Measurements from ENCODE around the gene CLEC4M. TPM values are rescaled to one million over a fixed set of nuclear protein-coding genes. Genes with fewer than 3 reads are reported as not detected.

The CLEC4M gene
- total and polyA plus RNA-seq, 2 donors (not counting 1 experiment from before 2014, with no cell fraction given), result not detected

- TF ChIP-seq CTCF (conservative IDR thresholded peaks at IDR 0.05 in 1 of 2, IDR thresholded peaks at IDR 0.05 in 1 of 2; ENCODE audit: low read depth in 1 of 2, low read length in 2 of 2) (no peak), EZH2 (IDR thresholded peaks at IDR 0.05; ENCODE audit: low read length, missing control alignments) (no peak)
- Histone ChIP-seq H4K20me1 (ENCODE audit: control insufficient read depth, extremely low read depth, insufficient read depth, low read length) (no peaks in the 10 kb centered on the region), H3K79me2 (ENCODE audit: control insufficient read depth, insufficient read depth, low read length) (no peaks in the 10 kb centered on the region), H3K9me3 (ENCODE audit: control insufficient read depth, insufficient read depth, low read depth, low read length) (no peaks in the 10 kb centered on the region), H3K27me3 (ENCODE audit: control insufficient read depth, insufficient read depth, low read length) (no peaks in the 10 kb centered on the region), H3K36me3 (ENCODE audit: control insufficient read depth, insufficient read depth, low read length) (no peaks in the 10 kb centered on the region), H3K9ac (ENCODE audit: insufficient read depth, low read length) (no peak overlapping the region), H3K4me1 (ENCODE audit: control insufficient read depth, extremely low read depth, insufficient read depth, low read length) (no peaks in the 10 kb centered on the region), H3K4me3 (replicated peaks in 1 of 4; ENCODE audit: control extremely low read depth in 1 of 4, insufficient read depth in 1 of 4, low read depth in 3 of 4, low read length in 4 of 4) (no peak overlapping the region), H3K27ac (ENCODE audit: insufficient read depth, low read length) (no peak overlapping the region), H2AFZ (ENCODE audit: low read length) (no peak overlapping the region), H3K4me2 (ENCODE audit: extremely low read depth, insufficient read depth, low read length) (no peak overlapping the region)
- DNase-seq (ENCODE audit: low read depth in 2 of 2), result no peak
Measured at GRCh38 chr19:7795555-7796161, 32.6 kb downstream of the CLEC4M start.

- no peaks in the 10 kb centered on the region for H3K4me1 ChIP-seq (ENCODE audit: control insufficient read depth, extremely low read depth, insufficient read depth, low read length)
- peak; percentile 55 to 82 for DNase-seq (ENCODE audit: low read depth in 2 of 2)
- H3K9ac ChIP-seq (ENCODE audit: insufficient read depth, low read length), result no peak overlapping the region
- H3K36me3 ChIP-seq (ENCODE audit: control insufficient read depth, insufficient read depth, low read length), result no peaks in the 10 kb centered on the region
- TF ChIP-seq EZH2 (IDR thresholded peaks at IDR 0.05; ENCODE audit: low read length, missing control alignments) (no peak), CTCF (conservative IDR thresholded peaks at IDR 0.05 in 1 of 2, IDR thresholded peaks at IDR 0.05 in 1 of 2; ENCODE audit: low read depth in 1 of 2, low read length in 2 of 2) (peak; percentile 52 to 56)
- H3K27me3 ChIP-seq (ENCODE audit: control insufficient read depth, insufficient read depth, low read length), result no peaks in the 10 kb centered on the region
- peak overlapping the region; percentile 9 for H2AFZ ChIP-seq (ENCODE audit: low read length)
- H3K79me2 ChIP-seq (ENCODE audit: control insufficient read depth, insufficient read depth, low read length), result no peaks in the 10 kb centered on the region
- H3K9me3 ChIP-seq (ENCODE audit: control insufficient read depth, insufficient read depth, low read depth, low read length), result no peaks in the 10 kb centered on the region
- H3K4me3 ChIP-seq (replicated peaks in 1 of 4; ENCODE audit: control extremely low read depth in 1 of 4, insufficient read depth in 1 of 4, low read depth in 3 of 4, low read length in 4 of 4), result peak overlapping the region in 2 of 4 experiments; percentile 42 to 47
- no peak overlapping the region for H3K27ac ChIP-seq (ENCODE audit: insufficient read depth, low read length)
- no peaks in the 10 kb centered on the region for H4K20me1 ChIP-seq (ENCODE audit: control insufficient read depth, extremely low read depth, insufficient read depth, low read length)
- H3K4me2 ChIP-seq (ENCODE audit: extremely low read depth, insufficient read depth, low read length), result peak overlapping the region; percentile 34
Measured at GRCh38 chr19:7799640-7800355, 36.8 kb downstream of the CLEC4M start.

- no peaks in the 10 kb centered on the region for H3K4me1 ChIP-seq (ENCODE audit: control insufficient read depth, extremely low read depth, insufficient read depth, low read length)
- no peak overlapping the region for H3K27ac ChIP-seq (ENCODE audit: insufficient read depth, low read length)
- H2AFZ ChIP-seq (ENCODE audit: low read length), result no peak overlapping the region
- no peak overlapping the region for H3K4me2 ChIP-seq (ENCODE audit: extremely low read depth, insufficient read depth, low read length)
- H4K20me1 ChIP-seq (ENCODE audit: control insufficient read depth, extremely low read depth, insufficient read depth, low read length), result no peaks in the 10 kb centered on the region
- H3K4me3 ChIP-seq (replicated peaks in 1 of 4; ENCODE audit: control extremely low read depth in 1 of 4, insufficient read depth in 1 of 4, low read depth in 3 of 4, low read length in 4 of 4), result no peak overlapping the region
- H3K9me3 ChIP-seq (ENCODE audit: control insufficient read depth, insufficient read depth, low read depth, low read length), result no peaks in the 10 kb centered on the region
- DNase-seq (ENCODE audit: low read depth in 2 of 2), result no peak
- no peaks in the 10 kb centered on the region for H3K79me2 ChIP-seq (ENCODE audit: control insufficient read depth, insufficient read depth, low read length)
- H3K36me3 ChIP-seq (ENCODE audit: control insufficient read depth, insufficient read depth, low read length), result no peaks in the 10 kb centered on the region
- H3K9ac ChIP-seq (ENCODE audit: insufficient read depth, low read length), result no peak overlapping the region
- no peak for TF ChIP-seq CTCF (conservative IDR thresholded peaks at IDR 0.05 in 1 of 2, IDR thresholded peaks at IDR 0.05 in 1 of 2; ENCODE audit: low read depth in 1 of 2, low read length in 2 of 2)
- TF ChIP-seq EZH2 (IDR thresholded peaks at IDR 0.05; ENCODE audit: low read length, missing control alignments), result no peak
- no peaks in the 10 kb centered on the region for H3K27me3 ChIP-seq (ENCODE audit: control insufficient read depth, insufficient read depth, low read length)
Measured at GRCh38 chr19:7801020-7801570, 38.1 kb downstream of the CLEC4M start.
